ENCODE results near the gene OBSCN. TPM values are rescaled to one million over a fixed set of nuclear protein-coding genes. Genes with fewer than 3 reads are reported as not detected.

The OBSCN gene
- total and polyA plus RNA-seq, 2 donors (not counting 1 experiment from before 2014, with no cell fraction given) = 10.0 to 63.9 TPM

DNA sequence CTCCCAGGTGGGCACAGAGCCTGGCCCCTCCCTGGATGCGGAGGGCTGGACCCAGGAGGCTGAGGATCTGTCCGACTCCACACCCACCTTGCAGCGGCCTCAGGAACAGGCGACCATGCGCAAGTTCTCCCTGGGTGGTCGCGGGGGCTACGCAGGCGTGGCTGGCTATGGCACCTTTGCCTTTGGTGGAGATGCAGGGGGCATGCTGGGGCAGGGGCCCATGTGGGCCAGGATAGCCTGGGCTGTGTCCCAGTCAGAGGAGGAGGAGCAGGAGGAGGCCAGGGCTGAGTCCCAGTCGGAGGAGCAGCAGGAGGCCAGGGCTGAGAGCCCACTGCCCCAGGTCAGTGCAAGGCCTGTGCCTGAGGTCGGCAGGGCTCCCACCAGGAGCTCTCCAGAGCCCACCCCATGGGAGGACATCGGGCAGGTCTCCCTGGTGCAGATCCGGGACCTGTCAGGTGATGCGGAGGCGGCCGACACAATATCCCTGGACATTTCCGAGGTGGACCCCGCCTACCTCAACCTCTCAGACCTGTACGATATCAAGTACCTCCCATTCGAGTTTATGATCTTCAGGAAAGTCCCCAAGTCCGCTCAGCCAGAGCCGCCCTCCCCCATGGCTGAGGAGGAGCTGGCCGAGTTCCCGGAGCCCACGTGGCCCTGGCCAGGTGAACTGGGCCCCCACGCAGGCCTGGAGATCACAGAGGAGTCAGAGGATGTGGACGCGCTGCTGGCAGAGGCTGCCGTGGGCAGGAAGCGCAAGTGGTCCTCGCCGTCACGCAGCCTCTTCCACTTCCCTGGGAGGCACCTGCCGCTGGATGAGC is 164.5 kb downstream of the OBSCN start:
- Mint-ChIP-seq H3K9me3 (ENCODE audit: insufficient read depth) (no peaks in the 10 kb centered on the region), H3K27ac (no peak overlapping the region), H3K4me1 (no peaks in the 10 kb centered on the region), H3K27me3 (no peaks in the 10 kb centered on the region), H3K4me3 (no peak overlapping the region)
- Histone ChIP-seq H3K4me1 (ENCODE audit: control insufficient read depth in 2 of 2, insufficient read depth in 2 of 2, low read length in 2 of 2) (no peaks in the 10 kb centered on the region), H2AFZ (ENCODE audit: insufficient read depth, low read depth, low read length, poor library complexity, severe bottlenecking) (no peak overlapping the region), H3K27ac (ENCODE audit: low read length in 2 of 2) (no peak overlapping the region), H3K9me3 (ENCODE audit: control extremely low read depth in 1 of 3, control insufficient read depth in 2 of 3, insufficient read depth in 1 of 3, low read length in 2 of 3) (peaks cover 0 to 6% (median 0%) of the 10 kb centered on the region in 3 donors), H3K36me3 (replicated peaks in 1 of 2; ENCODE audit: control extremely low read depth in 1 of 2, control insufficient read depth in 1 of 2, extremely low read depth in 1 of 2, insufficient read depth in 2 of 2, low read length in 1 of 2) (no peaks in the 10 kb centered on the region), H3K9ac (ENCODE audit: low read length) (no peak overlapping the region), H3K27me3 (replicated peaks in 1 of 4; ENCODE audit: control extremely low read depth in 1 of 4, control insufficient read depth in 3 of 4, insufficient read depth in 4 of 4, low read length in 3 of 4) (no peaks in the 10 kb centered on the region), H3K79me2 (ENCODE audit: control insufficient read depth, insufficient read depth, low read length) (no peaks in the 10 kb centered on the region), H4K20me1 (ENCODE audit: control insufficient read depth, insufficient read depth, low read length, poor library complexity, severe bottlenecking) (no peaks in the 10 kb centered on the region), H3K4me2 (replicated peaks; ENCODE audit: low read depth, low read length, poor library complexity, severe bottlenecking) (no peak overlapping the region), H3K4me3 (ENCODE audit: control extremely low read depth in 1 of 5, extremely low read depth in 1 of 5, insufficient read depth in 1 of 5, low read depth in 2 of 5, low read length in 4 of 5) (no peak overlapping the region)
- POLR2A ChIA-PET = no interaction called here
- DNase-seq = no peak
- TF ChIP-seq EZH2 (IDR thresholded peaks at IDR 0.05; ENCODE audit: borderline replicate concordance, insufficient read depth, low read depth, low read length, poor library complexity, severe bottlenecking) = no peak
- TF ChIP-seq, protein P1, sequence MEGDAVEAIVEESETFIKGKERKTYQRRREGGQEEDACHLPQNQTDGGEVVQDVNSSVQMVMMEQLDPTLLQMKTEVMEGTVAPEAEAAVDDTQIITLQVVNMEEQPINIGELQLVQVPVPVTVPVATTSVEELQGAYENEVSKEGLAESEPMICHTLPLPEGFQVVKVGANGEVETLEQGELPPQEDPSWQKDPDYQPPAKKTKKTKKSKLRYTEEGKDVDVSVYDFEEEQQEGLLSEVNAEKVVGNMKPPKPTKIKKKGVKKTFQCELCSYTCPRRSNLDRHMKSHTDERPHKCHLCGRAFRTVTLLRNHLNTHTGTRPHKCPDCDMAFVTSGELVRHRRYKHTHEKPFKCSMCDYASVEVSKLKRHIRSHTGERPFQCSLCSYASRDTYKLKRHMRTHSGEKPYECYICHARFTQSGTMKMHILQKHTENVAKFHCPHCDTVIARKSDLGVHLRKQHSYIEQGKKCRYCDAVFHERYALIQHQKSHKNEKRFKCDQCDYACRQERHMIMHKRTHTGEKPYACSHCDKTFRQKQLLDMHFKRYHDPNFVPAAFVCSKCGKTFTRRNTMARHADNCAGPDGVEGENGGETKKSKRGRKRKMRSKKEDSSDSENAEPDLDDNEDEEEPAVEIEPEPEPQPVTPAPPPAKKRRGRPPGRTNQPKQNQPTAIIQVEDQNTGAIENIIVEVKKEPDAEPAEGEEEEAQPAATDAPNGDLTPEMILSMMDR (IDR thresholded peaks at IDR 0.05) = no peak
- intact Hi-C loops (cut with micrococcal nuclease) = no loop called here
- no peak for ATAC-seq (ENCODE audit: low read depth)
- CTCF ChIA-PET = no interaction called here
- whole genome bisulfite sequencing (ENCODE audit: insufficient coverage) = 82% methylated on average over 30 of the region's 34 CpGs

DNA sequence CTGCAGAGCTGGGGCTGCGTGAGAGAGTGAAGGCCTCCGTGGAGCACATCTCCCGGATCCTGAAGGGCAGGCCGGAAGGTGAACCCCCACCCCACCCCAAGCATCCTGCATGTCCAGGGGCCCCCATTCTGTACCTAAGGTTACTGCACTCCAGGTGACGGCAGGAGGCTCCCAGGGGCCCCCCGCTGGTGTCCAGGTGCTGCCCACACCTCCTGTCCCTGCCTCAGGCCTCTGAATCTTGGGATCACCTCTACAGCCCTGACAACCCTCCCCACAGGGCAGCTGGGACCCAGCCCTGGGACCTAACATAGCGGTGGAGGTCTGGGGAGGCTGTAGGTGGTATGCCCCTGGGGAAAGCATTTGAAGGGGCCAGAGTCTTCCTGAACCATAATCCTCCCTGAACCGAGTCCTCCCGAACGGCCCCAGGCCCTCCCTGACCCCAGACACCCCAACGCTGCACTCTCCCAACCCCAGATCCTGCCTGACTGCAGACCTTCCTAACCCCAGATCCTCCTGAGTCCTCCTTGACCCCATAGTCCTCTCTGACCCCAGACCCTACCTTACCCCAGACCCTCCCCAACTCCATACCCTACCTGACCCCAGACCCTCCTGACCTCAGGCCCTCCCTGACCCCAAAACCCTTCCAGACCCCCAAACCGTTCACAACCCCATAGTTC is 165.3 kb downstream of the OBSCN start:
- no peak overlapping the region for H3K4me3 ChIP-seq (ENCODE audit: control extremely low read depth in 1 of 5, extremely low read depth in 1 of 5, insufficient read depth in 1 of 5, low read depth in 2 of 5, low read length in 4 of 5)
- ATAC-seq (ENCODE audit: low read depth) = no peak
- no peak overlapping the region for H3K4me2 ChIP-seq (replicated peaks; ENCODE audit: low read depth, low read length, poor library complexity, severe bottlenecking)
- no peak for DNase-seq
- POLR2A ChIA-PET = no interaction called here
- H3K4me1 ChIP-seq (ENCODE audit: control insufficient read depth in 2 of 2, insufficient read depth in 2 of 2, low read length in 2 of 2) = peaks cover 0 to 3% of the 10 kb centered on the region in 2 donors
- no peaks in the 10 kb centered on the region for H3K4me1 Mint-ChIP-seq
- H3K27me3 Mint-ChIP-seq = no peaks in the 10 kb centered on the region
- peaks cover 0 to 3% (median 0%) of the 10 kb centered on the region in 4 experiments for H3K27me3 ChIP-seq (replicated peaks in 1 of 4; ENCODE audit: control extremely low read depth in 1 of 4, control insufficient read depth in 3 of 4, insufficient read depth in 4 of 4, low read length in 3 of 4)
- no peaks in the 10 kb centered on the region for H3K36me3 ChIP-seq (replicated peaks in 1 of 2; ENCODE audit: control extremely low read depth in 1 of 2, control insufficient read depth in 1 of 2, extremely low read depth in 1 of 2, insufficient read depth in 2 of 2, low read length in 1 of 2)
- WGBS (ENCODE audit: insufficient coverage) = 87% methylated on average over 10 of the region's 12 CpGs
- H2AFZ ChIP-seq (ENCODE audit: insufficient read depth, low read depth, low read length, poor library complexity, severe bottlenecking) = no peak overlapping the region
- intact Hi-C loops (cut with micrococcal nuclease) = no loop called here
- H3K9me3 Mint-ChIP-seq (ENCODE audit: insufficient read depth) = no peaks in the 10 kb centered on the region
- no peaks in the 10 kb centered on the region for H3K79me2 ChIP-seq (ENCODE audit: control insufficient read depth, insufficient read depth, low read length)
- no peak overlapping the region for H3K9ac ChIP-seq (ENCODE audit: low read length)
- CTCF ChIA-PET = no interaction called here
- H4K20me1 ChIP-seq (ENCODE audit: control insufficient read depth, insufficient read depth, low read length, poor library complexity, severe bottlenecking) = no peaks in the 10 kb centered on the region
- no peak for TF ChIP-seq EZH2 (IDR thresholded peaks at IDR 0.05; ENCODE audit: borderline replicate concordance, insufficient read depth, low read depth, low read length, poor library complexity, severe bottlenecking)
- TF ChIP-seq, protein P1 (IDR thresholded peaks at IDR 0.05) = no peak
- H3K4me3 Mint-ChIP-seq = no peak overlapping the region
- H3K27ac Mint-ChIP-seq = no peak overlapping the region
- no peak overlapping the region for H3K27ac ChIP-seq (ENCODE audit: low read length in 2 of 2)
- peaks cover 0 to 6% (median 0%) of the 10 kb centered on the region in 3 donors for H3K9me3 ChIP-seq (ENCODE audit: control extremely low read depth in 1 of 3, control insufficient read depth in 2 of 3, insufficient read depth in 1 of 3, low read length in 2 of 3)
